GM12864 (cell line): Measurements from ENCODE around the gene TTC13.
A peak's percentile ranks its signal among the peaks of the same experiment; 100 is the strongest.

ENCODE experiments used
- DNase-seq: peaks from one replicate; pipeline ENCODE4 v3.0.0-alpha.2; 2011; ENCODE audit warnings: low read depth
- H3K4me3 ChIP-seq: 2 replicates; pipeline ENCODE4 v1.5.1; 2011; ENCODE audit warnings: mild to moderate bottlenecking, low read depth, low read length, control low read depth
- CTCF ChIP-seq: IDR thresholded peaks from 2 replicates; pipeline ENCODE4 v1.5.1; 2011; ENCODE audit warnings: low read depth, mild to moderate bottlenecking, moderate library complexity, low read length, control low read depth, inconsistent platforms; ENCODE audit errors: missing control alignments

The TTC13 gene

GRCh38 chr1:230894664-230895063 lies 84.0 kb downstream of the TTC13 start:
- DNase-seq = no peak
- no peak for TF ChIP-seq CTCF
- H3K4me3 ChIP-seq = no peak overlapping the region

GRCh38 chr1:230894032-230894431 lies 84.6 kb downstream of the TTC13 start:
- TF ChIP-seq CTCF = no peak
- no peak overlapping the region for H3K4me3 ChIP-seq
- no peak for DNase-seq

- no peak overlapping the region for H3K4me3 ChIP-seq
- no peak for TF ChIP-seq CTCF
- peak; percentile 12 for DNase-seq
Observed at GRCh38 chr1:230892018-230892491, 86.6 kb downstream of the TTC13 start.

- H3K4me3 ChIP-seq = no peak overlapping the region
- DNase-seq = no peak
- TF ChIP-seq CTCF = no peak
Observed at GRCh38 chr1:230891413-230891812, 87.2 kb downstream of the TTC13 start.

- H3K4me3 ChIP-seq = no peak overlapping the region
- no peak for DNase-seq
- no peak for TF ChIP-seq CTCF
Observed at GRCh38 chr1:230884646-230885045, 94.0 kb downstream of the TTC13 start.

GRCh38 chr1:230883967-230884366 lies 94.7 kb downstream of the TTC13 start:
- H3K4me3 ChIP-seq = no peak overlapping the region
- DNase-seq = no peak

More at GRCh38 chr1:230883967-230884366, 94.7 kb downstream of the TTC13 start:
- no peak for TF ChIP-seq CTCF
